HG03196 (cell line): ENCODE results near the gene TNS1.

ENCODE experiments used
- ATAC-seq: cut with Tn5 transposase; IDR thresholded peaks from one replicate; pipeline ENCODE4 v1.9.1; 2021; ENCODE audit not compliant: unreplicated experiment

TNS1 gene

GRCh38 chr2:217755027-217755745, 247.6 kb downstream of the TNS1 start:
- ATAC-seq: no peak

GRCh38 chr2:217753460-217754200, 249.2 kb downstream of the TNS1 start:
- ATAC-seq: no peak

GRCh38 chr2:217752714-217753459, 249.9 kb downstream of the TNS1 start:
- ATAC-seq: no peak

- ATAC-seq: no peak
Observed at GRCh38 chr2:217751952-217752351, 250.8 kb downstream of the TNS1 start.

GRCh38 chr2:217751192-217751591, 251.6 kb downstream of the TNS1 start:
- no peak for ATAC-seq
